Astrocyte of the spinal cord (primary cell): ENCODE results near the gene C2orf68.
"Not testable (repeated sequence)": the region's sequence is repeated elsewhere in the genome, so short reads cannot be mapped to it uniquely, and the experiment has no call there.

Experiments
- DNase-seq: peaks from one replicate; pipeline ENCODE4 v3.0.0; 2011; ENCODE audit warnings: low read depth, low spot score
- H3K4me3 ChIP-seq: 2 replicates; pipeline ENCODE4 v1.5.1; 2011; ENCODE audit warnings: low read depth, mild to moderate bottlenecking, low read length, moderate library complexity
- in situ Hi-C: cut with HindIII; loops from 2 replicates; pipeline ENCODE4 v1.10.0; 2017; ENCODE audit warnings: low sequenced_read_pairs
- TF ChIP-seq, protein P1 (sequence below): IDR thresholded peaks from 2 replicates; pipeline ENCODE4 v1.5.1; 2012; ENCODE audit warnings: low read depth, mild to moderate bottlenecking, low read length, inconsistent platforms

Gene C2orf68

DNA sequence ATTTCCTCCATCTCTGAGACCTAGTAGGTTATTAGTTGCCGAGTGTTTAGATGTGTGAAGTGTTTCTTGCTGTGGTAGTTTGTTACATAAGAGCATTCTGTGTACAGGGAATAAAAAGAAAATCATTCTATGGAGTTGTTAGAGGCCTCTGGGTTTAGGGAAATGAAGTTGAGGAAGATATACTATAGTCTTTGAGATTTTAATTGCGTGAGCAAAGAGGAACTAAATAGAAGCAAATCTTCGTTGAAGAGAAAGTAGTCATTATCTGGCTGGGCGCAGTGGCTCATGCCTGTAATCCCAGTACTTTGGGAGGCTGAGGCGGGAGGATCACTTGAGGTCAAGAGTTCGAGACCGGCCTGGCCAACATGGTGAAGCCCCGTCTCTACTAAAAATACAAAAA, 23.1 kb upstream of the C2orf68 start:
- TF ChIP-seq, protein P1, sequence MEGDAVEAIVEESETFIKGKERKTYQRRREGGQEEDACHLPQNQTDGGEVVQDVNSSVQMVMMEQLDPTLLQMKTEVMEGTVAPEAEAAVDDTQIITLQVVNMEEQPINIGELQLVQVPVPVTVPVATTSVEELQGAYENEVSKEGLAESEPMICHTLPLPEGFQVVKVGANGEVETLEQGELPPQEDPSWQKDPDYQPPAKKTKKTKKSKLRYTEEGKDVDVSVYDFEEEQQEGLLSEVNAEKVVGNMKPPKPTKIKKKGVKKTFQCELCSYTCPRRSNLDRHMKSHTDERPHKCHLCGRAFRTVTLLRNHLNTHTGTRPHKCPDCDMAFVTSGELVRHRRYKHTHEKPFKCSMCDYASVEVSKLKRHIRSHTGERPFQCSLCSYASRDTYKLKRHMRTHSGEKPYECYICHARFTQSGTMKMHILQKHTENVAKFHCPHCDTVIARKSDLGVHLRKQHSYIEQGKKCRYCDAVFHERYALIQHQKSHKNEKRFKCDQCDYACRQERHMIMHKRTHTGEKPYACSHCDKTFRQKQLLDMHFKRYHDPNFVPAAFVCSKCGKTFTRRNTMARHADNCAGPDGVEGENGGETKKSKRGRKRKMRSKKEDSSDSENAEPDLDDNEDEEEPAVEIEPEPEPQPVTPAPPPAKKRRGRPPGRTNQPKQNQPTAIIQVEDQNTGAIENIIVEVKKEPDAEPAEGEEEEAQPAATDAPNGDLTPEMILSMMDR, result no peak
- no peak overlapping the region for H3K4me3 ChIP-seq
- no peak for DNase-seq
- in situ Hi-C loops, result no loop called here

DNA sequence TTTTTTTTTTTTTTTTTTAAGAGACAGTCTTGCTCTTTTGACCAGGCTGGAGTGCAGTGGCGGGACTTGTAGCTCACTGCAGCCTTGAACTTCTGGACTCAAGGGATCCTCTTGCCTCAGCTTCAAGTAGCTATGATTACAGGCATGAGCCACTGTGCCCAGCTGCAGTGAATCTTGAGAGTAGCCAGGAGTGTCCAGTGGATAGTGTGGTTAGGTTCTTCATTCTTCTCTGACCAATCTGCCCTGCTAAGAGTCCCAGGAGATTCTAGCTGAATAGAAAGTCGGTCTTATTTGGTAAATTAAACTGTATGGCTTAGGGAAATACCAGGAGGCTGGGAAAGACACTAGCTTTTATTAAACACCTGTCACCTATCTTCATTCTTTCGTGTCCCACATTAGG, 19.4 kb upstream of the C2orf68 start:
- TF ChIP-seq, protein P1, result no peak
- in situ Hi-C loops, result no loop called here
- no peak overlapping the region for H3K4me3 ChIP-seq
- DNase-seq, result no peak

DNA sequence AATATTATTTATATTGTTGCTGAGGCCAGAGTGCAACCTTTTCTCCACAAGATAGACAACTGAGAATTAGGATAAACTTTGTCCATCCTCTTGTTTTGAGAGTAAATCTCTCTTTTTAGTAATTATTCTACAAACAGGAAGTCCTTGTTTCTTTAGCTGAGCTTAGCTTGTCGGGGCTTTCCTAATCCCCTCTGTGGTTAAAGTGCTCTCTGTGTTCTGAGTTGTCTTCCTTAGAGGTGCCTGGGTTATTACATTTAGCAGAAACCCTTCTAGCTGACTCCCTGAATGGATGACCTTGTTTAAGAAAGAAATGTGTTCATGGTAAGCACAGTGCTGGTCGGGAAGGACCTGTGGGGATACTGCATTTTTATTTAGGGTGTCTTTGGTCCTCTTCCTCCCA, 16.8 kb upstream of the C2orf68 start:
- H3K4me3 ChIP-seq, result no peak overlapping the region
- no peak for DNase-seq
- in situ Hi-C loops, result no loop called here
- TF ChIP-seq, protein P1, result no peak

DNA sequence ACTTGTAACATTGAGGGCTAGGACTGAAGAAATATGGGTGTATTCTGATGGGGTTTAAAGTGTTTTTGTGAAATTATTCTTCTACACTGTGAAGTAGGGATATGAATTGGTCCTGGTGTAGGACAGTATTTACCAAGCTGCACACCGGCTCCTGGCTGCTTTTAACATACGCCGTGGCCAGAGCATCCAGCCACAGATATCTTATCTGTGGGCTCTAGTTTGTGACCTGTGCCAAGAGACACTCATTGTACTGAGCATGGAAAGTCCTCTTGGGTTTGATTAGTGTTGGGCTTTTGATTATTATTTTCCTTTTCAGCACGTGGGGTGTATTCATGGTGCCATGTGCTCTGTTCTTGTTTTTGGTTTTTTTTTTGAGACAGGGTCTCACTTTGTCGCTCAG, 12.1 kb upstream of the C2orf68 start:
- in situ Hi-C loops, result no loop called here
- H3K4me3 ChIP-seq, result no peak overlapping the region
- TF ChIP-seq, protein P1, result no peak
- DNase-seq, result no peak

DNA sequence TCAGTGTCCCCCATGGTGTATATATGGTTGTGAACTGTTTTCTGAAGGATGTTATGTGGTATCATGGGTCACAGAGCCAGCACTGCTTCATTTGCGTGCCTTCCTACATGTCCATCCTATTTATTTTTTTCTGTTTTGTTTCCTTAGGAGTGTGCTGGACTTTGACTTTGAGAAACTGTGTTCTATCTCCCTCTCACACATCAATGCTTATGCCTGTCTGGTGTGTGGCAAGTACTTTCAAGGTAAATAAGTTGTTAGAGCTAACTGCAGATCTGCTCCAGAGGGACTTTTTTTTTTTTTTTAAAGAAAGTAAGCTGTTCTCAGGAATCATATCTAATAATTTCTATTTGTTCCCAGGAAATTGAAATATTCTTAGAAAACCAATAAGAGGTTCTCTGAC, 9.5 kb upstream of the C2orf68 start:
- no peak for DNase-seq
- in situ Hi-C loops, result no loop called here
- H3K4me3 ChIP-seq, result no peak overlapping the region
- TF ChIP-seq, protein P1, result no peak

DNA sequence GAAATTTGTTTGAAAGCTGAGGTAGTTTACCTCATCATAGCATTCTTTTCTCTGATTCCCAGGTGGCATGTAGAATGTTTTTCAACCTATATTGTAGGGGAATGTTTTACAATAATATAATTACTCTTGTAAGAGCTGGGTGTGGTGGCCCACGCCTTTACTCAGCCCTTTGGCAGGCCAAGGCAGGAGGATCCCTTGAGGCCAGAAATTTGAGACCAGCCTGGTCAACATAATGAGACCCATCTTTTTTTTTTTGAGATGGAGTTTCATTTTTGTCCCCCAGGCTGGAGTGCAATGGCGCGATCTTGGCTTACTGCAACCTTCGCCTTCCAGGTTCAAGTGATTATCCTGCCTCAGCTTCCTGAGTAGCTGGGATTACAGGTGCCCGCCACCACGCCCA, 7.8 kb upstream of the C2orf68 start:
- TF ChIP-seq, protein P1, result no peak
- no peak overlapping the region for H3K4me3 ChIP-seq
- no peak for DNase-seq
- in situ Hi-C loops, result no loop called here

DNA sequence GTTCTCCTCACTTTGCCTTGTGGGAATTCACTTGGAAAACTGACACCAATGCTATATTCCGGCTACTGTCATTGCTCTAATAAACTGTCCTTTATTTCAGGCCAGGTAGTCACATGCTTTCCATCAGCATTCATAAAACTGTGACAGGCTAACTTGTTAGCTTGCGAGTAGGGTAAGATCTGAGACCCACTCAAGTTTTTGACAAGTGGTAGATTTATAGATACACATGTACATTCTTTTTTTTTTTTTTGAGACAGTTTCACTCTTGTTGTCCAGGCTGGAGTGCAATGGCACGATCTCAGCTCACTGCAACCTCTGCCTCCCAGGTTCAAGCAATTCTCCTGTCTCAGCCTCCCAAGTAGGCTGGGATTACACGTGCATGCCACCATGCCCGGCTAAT, 5.9 kb upstream of the C2orf68 start:
- DNase-seq, in situ Hi-C loops, H3K4me3 ChIP-seq: not testable (repeated sequence)
